Activated naive CD4-positive, alpha-beta T cell treated with anti-CD3 and anti-CD28 coated beads, Interleukin-2, amount 10 ng/mL, durations not matched to agents 7 days and 5 days (primary cell): ENCODE results near the gene SCGB3A1.

Experiments used
- CTCF ChIA-PET: fragments of 350-600 bp; sonication (Branson Sonifier 250); formaldehyde crosslinking; loops from one replicate; lab custom pipeline; 2021; ENCODE audit warnings: antibody characterized with exemption; lab: Charles Lee
- DNase-seq: peaks from one replicate; pipeline ENCODE4 v3.0.0-alpha.2; 2020
- H3K27ac Mint-ChIP-seq: one replicate; pipeline ENCODE4 v1.8.0; 2021; ENCODE audit warnings: mild to moderate bottlenecking, moderate library complexity, mixed read lengths
- H3K27me3 Mint-ChIP-seq: one replicate; pipeline ENCODE4 v1.8.0; 2021; ENCODE audit warnings: mild to moderate bottlenecking, mixed read lengths
- H3K36me3 Mint-ChIP-seq: one replicate; pipeline ENCODE4 v1.8.0; 2021; ENCODE audit warnings: mixed read lengths
- H3K4me1 Mint-ChIP-seq: one replicate; pipeline ENCODE4 v1.8.0; 2021; ENCODE audit warnings: mixed read lengths
- H3K4me3 Mint-ChIP-seq: one replicate; pipeline ENCODE4 v1.8.0; 2021; ENCODE audit warnings: mild to moderate bottlenecking, moderate library complexity, mixed read lengths
- H3K9me3 Mint-ChIP-seq: one replicate; pipeline ENCODE4 v1.8.0; 2021; ENCODE audit warnings: mixed read lengths

The SCGB3A1 gene

GRCh38 chr5:180557217-180557809, 34.0 kb downstream of the SCGB3A1 start:
- Mint-ChIP-seq H3K4me1 (peaks cover 11% of the 10 kb centered on the region), H3K9me3 (no peaks in the 10 kb centered on the region), H3K4me3 (no peak overlapping the region), H3K27ac (no peak overlapping the region), H3K27me3 (no peaks in the 10 kb centered on the region), H3K36me3 (peaks cover 62% of the 10 kb centered on the region)
- no peak for DNase-seq
- CTCF ChIA-PET: no interaction called here

DNA sequence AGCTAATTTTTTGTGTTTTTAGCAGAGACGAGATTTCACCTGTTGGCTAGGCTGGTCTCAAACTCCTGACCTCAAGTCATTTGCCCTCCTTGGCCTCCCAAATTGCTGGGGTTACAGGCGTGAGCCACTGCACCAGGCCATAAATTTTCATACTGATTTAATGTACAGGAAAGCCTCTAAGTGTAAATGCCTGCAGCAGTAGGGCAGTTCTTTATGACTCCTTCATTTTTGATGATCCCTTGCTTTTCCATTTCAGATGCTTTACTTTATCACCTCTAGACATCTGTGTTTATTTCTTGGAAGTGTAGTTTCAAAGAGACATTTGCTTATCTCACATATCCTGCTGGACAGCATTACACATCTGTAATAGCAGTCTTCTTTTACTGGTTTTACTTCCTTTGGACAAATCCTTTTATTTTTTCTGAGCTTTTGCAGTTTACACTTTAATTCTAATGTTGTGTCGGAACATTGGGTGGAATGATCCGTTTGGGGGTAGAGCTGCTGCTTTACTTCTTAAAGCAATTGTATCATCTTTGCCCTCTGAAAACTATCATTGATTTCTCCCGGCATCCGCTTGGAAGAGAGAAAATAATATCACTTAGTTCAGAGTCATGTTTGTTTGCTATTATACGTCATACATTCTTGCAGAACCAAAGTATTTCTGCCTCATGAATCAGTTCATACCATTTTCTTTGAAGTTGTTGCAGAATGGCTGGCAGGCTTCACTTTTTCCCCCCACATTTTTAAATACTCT, 36.0 kb downstream of the SCGB3A1 start:
- no peaks in the 10 kb centered on the region for H3K9me3 Mint-ChIP-seq
- no peak overlapping the region for H3K4me3 Mint-ChIP-seq
- CTCF ChIA-PET: no interaction called here
- H3K4me1 Mint-ChIP-seq: peaks cover 2% of the 10 kb centered on the region
- no peak for DNase-seq
- no peak overlapping the region for H3K27ac Mint-ChIP-seq
- no peaks in the 10 kb centered on the region for H3K27me3 Mint-ChIP-seq
- peaks cover 63% of the 10 kb centered on the region for H3K36me3 Mint-ChIP-seq

DNA sequence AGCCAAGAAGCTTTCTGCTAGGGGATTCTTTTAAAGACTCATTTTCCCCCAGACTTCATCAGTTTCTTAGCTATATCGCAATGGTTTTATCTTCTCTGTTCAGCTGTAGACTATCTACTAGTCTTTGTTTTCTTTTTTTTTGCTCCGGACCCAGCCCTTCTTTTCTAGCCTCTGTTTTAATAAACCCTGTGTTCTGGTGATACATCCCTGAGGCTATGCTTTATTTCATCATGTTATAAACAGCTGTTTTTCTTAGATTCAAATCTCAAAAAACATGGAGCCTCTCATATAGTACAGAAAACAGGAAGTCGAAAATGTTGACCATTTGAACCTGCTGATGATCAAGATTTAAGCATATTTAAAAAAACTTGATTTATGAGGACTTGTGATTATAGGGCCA, 37.8 kb downstream of the SCGB3A1 start:
- Mint-ChIP-seq H3K4me3 (no peak overlapping the region), H3K27ac (no peak overlapping the region), H3K36me3 (peaks cover 59% of the 10 kb centered on the region), H3K9me3 (no peaks in the 10 kb centered on the region), H3K4me1 (peaks cover 2% of the 10 kb centered on the region), H3K27me3 (no peaks in the 10 kb centered on the region)
- DNase-seq: no peak
- CTCF ChIA-PET: no interaction called here

DNA sequence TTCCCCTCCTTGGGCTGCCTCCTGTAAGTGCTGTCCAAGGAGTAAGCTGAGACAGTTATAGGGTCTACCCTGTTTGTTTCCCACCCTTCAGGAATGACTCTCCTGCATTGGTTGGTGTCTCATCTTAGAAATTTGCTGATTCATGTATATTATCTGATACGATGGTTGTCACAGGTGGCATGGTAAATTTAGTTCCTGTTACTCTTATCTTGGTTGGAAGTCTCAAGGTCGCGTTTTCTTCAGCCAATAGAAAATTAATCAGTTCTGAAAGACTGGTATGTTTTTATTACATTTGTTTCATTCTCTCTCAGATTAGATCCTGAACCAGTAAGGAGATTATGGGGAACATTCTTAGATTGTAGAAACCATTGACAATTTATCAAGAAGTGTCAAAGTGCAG, 42.7 kb downstream of the SCGB3A1 start:
- CTCF ChIA-PET: no interaction called here
- Mint-ChIP-seq H3K36me3 (peaks cover 45% of the 10 kb centered on the region), H3K4me3 (no peak overlapping the region), H3K27me3 (no peaks in the 10 kb centered on the region), H3K4me1 (no peaks in the 10 kb centered on the region), H3K27ac (no peak overlapping the region), H3K9me3 (no peaks in the 10 kb centered on the region)
- no peak for DNase-seq

DNA sequence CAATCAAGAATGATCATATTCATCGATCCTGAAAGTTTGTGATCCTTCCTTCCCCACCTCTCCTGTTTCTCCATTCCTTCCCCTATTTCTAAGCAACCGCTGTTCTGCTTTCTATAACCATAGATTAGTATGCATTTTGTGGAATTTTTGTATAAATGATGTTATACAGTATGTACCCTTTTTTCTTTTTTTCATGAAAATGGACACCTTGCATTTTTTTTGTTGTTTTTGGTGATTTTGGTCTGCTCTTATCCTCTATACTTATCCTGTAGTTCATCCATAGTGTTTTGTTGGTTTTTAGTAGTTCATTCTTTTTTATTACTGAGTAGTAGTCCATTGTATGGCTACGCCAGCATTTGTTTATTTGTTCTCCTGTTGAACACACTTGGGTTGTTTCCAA, 46.1 kb downstream of the SCGB3A1 start:
- Mint-ChIP-seq H3K36me3 (peaks cover 43% of the 10 kb centered on the region), H3K27ac (no peak overlapping the region), H3K9me3 (no peaks in the 10 kb centered on the region), H3K4me3 (no peak overlapping the region), H3K4me1 (peaks cover under 1% of the 10 kb centered on the region), H3K27me3 (no peaks in the 10 kb centered on the region)
- no peak for DNase-seq
- CTCF ChIA-PET: no interaction called here

DNA sequence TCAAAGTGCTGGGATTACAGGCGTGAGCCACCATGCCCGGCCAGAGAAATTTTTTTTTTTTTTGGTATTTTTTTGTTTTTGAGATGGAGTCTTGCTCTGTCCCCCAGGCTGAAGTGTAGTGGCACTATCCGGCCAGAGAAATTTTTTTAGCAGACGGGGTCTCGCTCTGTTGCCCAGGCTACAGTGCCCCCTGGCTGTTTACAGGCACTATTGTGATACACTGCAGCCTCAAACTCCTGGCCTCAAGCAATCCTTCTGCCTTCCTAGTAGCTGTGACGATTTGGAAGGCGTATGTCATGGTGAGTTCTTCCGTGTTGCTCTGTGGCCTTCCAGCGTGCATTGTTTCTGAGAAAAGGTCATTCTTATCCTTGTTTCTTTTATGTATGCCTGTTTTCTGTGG, 49.6 kb downstream of the SCGB3A1 start:
- Mint-ChIP-seq H3K4me1 (peaks cover 5% of the 10 kb centered on the region), H3K27me3 (no peaks in the 10 kb centered on the region), H3K9me3 (no peaks in the 10 kb centered on the region), H3K4me3 (no peak overlapping the region), H3K27ac (no peak overlapping the region), H3K36me3 (peaks cover 49% of the 10 kb centered on the region)
- CTCF ChIA-PET: no interaction called here
- no peak for DNase-seq
